22Rv1 (cell line): ENCODE results near the gene NHLRC2.
"Not testable (repeated sequence)": the region's sequence is repeated elsewhere in the genome, so short reads cannot be mapped to it uniquely, and the experiment has no call there.

Experiments
- H3K27ac ChIP-seq: fragments of 450-650 bp; 2 replicates; pipeline ENCODE4 v1.5.1; 2017
- CTCF ChIP-seq: fragments of 450-650 bp; IDR thresholded peaks from 2 replicates; pipeline ENCODE4 v1.5.1; 2017; ENCODE audit warnings: mild to moderate bottlenecking
- ZFX ChIP-seq: fragments of 450-650 bp; IDR thresholded peaks from 2 replicates; pipeline ENCODE4 v1.6.1; 2017; ENCODE audit warnings: antibody characterized with exemption, borderline replicate concordance

Gene NHLRC2

GRCh38 chr10:113823389-113823788, 31.1 kb upstream of the NHLRC2 start:
- TF ChIP-seq CTCF (no peak), ZFX (no peak)
- H3K27ac ChIP-seq: no peak overlapping the region

- no peak overlapping the region for H3K27ac ChIP-seq
- TF ChIP-seq ZFX: no peak
Observed at GRCh38 chr10:113825791-113826190, 28.7 kb upstream of the NHLRC2 start.

- not testable (repeated sequence) for H3K27ac ChIP-seq
Observed at GRCh38 chr10:113828567-113828966, 25.9 kb upstream of the NHLRC2 start.

GRCh38 chr10:113842171-113842570, 12.3 kb upstream of the NHLRC2 start:
- no peak overlapping the region for H3K27ac ChIP-seq
- no peak for TF ChIP-seq CTCF
- no peak for TF ChIP-seq ZFX

- H3K27ac ChIP-seq: no peak overlapping the region
- TF ChIP-seq ZFX (no peak), CTCF (no peak)
Observed at GRCh38 chr10:113843972-113844485, 10.4 kb upstream of the NHLRC2 start.

- no peak overlapping the region for H3K27ac ChIP-seq
- TF ChIP-seq CTCF: no peak
Observed at GRCh38 chr10:113846036-113846435, 8.4 kb upstream of the NHLRC2 start.

GRCh38 chr10:113849140-113849803, 5.2 kb upstream of the NHLRC2 start:
- TF ChIP-seq CTCF: no peak
- TF ChIP-seq ZFX: no peak
- H3K27ac ChIP-seq: no peak overlapping the region

GRCh38 chr10:113849946-113850345, 4.5 kb upstream of the NHLRC2 start:
- no peak for TF ChIP-seq CTCF
- H3K27ac ChIP-seq: no peak overlapping the region
